Measurements from ENCODE around the gene IL2RA.
A peak's percentile ranks its signal among the peaks of the same experiment; 100 is the strongest.

IL2RA gene

DNA sequence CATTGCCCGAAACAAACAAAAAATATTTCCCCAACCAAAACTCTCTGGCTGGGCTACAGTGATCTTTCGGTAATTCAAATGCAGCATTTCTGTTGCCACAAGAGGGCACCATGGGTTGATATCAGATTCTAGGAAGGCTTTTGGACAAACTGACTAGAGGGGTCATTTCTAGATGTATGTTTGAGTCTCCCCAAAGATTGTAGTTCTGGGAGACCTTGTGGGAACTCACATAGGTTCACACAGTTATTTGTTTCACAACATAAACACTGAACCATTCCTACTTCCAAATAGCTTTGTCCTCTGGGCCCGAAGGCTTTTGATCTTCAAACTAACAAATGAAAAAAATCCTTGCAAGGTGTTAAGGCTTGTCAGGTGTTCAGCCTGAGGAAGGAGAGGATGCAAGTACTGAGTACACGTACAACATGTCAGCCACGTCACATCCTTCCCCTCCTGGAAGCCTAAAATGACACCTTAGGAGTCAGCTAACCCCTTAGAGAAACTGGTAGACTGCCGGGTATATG is 47.9 kb downstream of the IL2RA start:
- no peaks in the 10 kb centered on the region for H3K36me3 Mint-ChIP-seq (ENCODE audit: low read depth)
- H3K4me3 Mint-ChIP-seq: no peak overlapping the region
- TF ChIP-seq, protein P1, sequence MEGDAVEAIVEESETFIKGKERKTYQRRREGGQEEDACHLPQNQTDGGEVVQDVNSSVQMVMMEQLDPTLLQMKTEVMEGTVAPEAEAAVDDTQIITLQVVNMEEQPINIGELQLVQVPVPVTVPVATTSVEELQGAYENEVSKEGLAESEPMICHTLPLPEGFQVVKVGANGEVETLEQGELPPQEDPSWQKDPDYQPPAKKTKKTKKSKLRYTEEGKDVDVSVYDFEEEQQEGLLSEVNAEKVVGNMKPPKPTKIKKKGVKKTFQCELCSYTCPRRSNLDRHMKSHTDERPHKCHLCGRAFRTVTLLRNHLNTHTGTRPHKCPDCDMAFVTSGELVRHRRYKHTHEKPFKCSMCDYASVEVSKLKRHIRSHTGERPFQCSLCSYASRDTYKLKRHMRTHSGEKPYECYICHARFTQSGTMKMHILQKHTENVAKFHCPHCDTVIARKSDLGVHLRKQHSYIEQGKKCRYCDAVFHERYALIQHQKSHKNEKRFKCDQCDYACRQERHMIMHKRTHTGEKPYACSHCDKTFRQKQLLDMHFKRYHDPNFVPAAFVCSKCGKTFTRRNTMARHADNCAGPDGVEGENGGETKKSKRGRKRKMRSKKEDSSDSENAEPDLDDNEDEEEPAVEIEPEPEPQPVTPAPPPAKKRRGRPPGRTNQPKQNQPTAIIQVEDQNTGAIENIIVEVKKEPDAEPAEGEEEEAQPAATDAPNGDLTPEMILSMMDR (IDR thresholded peaks at IDR 0.05; ENCODE audit: unreplicated experiment in 3 of 3): peak; percentile 57 to 59 (median 58)
- H3K27me3 Mint-ChIP-seq (ENCODE audit: low read depth): no peaks in the 10 kb centered on the region
- H3K27ac Mint-ChIP-seq: no peak overlapping the region
- no peaks in the 10 kb centered on the region for H3K4me1 Mint-ChIP-seq
- peaks cover under 1% of the 10 kb centered on the region for H3K9me3 Mint-ChIP-seq

DNA sequence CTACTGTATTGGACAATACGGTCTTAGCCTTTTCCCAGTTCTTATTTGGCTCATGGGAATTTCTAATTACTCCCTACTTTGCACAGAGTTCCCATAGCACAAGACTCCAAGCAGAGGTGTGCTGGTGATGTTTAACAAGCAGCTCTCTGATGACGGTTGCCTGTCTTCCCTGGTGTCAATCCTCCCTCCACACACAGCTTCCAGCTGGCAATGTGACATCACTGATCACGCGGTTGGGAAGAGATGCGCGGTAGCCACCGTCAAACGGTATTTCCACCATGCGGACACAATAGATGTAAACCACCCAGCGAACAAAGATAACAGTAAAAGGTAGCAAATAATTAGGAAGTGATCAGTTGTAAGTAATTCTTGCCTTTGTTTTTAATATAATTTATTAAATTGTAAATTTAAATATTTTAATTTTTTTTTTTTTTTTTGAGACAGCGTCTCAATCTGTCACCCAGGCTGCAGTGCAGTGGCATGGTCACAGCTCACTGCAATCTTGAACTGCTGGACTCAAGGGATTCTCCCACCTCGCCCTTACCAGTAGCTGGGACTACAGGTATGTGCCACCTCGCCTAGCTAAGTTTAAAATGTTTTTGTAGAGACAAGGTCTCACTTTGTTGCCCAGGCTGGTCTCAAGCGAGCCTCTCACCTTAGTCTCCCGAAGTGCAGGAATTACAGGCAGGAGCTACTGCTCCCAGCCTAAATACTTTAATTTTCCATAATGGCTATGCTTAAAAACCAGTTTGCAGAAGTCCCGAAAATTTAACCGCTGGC is 48.6 kb downstream of the IL2RA start:
- H3K4me1 Mint-ChIP-seq: no peaks in the 10 kb centered on the region
- peaks cover 3% of the 10 kb centered on the region for H3K9me3 Mint-ChIP-seq
- no peaks in the 10 kb centered on the region for H3K27me3 Mint-ChIP-seq (ENCODE audit: low read depth)
- H3K4me3 Mint-ChIP-seq: no peak overlapping the region
- no peaks in the 10 kb centered on the region for H3K36me3 Mint-ChIP-seq (ENCODE audit: low read depth)
- TF ChIP-seq, protein P1 (IDR thresholded peaks at IDR 0.05; ENCODE audit: unreplicated experiment in 3 of 3): no peak
- no peak overlapping the region for H3K27ac Mint-ChIP-seq

DNA sequence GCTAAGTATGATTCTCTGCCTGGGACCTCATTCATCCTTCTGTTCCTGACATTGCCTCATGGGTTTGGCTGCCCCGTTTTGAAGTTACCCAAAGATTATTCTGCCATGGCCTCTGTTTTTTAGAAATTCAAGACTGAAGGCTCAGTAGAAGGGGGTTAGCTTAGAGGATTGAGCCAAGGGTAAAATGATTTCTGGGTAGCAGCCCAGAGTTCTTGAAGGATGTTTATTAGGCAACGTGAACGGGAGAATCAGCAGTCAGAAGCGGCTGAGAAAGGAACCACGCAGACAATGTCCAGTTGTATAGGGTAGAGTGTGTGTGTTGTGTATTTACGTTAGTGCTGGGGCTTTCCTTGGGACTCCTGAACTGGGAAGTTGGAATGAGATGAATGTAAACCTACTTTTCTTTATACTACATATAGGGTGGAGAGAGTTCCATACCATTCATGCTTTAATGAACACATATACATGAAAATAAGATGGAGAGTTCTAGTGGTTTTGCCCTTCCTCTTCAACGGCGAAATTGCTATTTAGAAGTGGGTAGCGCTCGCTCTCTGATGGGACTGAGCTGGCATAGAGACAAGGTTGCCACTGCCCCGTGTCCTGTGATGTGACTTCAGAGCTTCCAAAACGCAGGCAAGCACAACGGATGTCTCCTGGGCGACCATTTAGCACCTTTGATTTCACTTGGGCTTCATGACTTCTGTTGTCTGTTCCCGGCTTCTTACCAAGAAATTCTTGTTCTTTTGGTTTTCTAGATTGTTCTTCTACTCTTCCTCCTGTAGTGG is 49.9 kb downstream of the IL2RA start:
- Mint-ChIP-seq H3K9me3 (peaks cover 7% of the 10 kb centered on the region), H3K36me3 (ENCODE audit: low read depth) (no peaks in the 10 kb centered on the region), H3K27ac (no peak overlapping the region), H3K4me3 (no peak overlapping the region), H3K27me3 (ENCODE audit: low read depth) (peaks cover 10% of the 10 kb centered on the region), H3K4me1 (no peaks in the 10 kb centered on the region)
- TF ChIP-seq, protein P1 (IDR thresholded peaks at IDR 0.05; ENCODE audit: unreplicated experiment in 3 of 3): no peak

DNA sequence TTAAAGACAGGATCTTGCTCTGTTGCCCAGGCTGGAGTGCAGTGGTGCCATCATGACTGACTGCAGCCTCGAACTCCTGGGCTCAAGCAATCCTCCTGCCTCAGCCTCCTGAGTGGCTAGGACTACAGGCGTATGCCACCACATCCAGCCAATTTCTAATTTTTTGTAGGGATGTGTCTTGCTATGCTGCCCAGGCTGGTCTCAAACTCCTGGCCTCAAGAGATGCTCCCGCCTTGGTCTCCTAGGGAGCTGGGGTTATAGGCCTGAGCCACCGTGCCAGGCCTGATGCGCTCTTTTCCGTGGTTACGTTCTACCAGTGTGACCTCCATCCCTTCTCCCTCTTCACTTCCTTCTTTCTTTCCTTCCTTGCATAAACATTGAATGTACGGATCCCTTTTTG is 50.6 kb downstream of the IL2RA start:
- TF ChIP-seq, protein P1 (IDR thresholded peaks at IDR 0.05; ENCODE audit: unreplicated experiment in 3 of 3): no peak
- H3K9me3 Mint-ChIP-seq: peaks cover 11% of the 10 kb centered on the region
- no peaks in the 10 kb centered on the region for H3K36me3 Mint-ChIP-seq (ENCODE audit: low read depth)
- H3K27ac Mint-ChIP-seq: no peak overlapping the region
- H3K4me1 Mint-ChIP-seq: no peaks in the 10 kb centered on the region
- no peak overlapping the region for H3K4me3 Mint-ChIP-seq
- H3K27me3 Mint-ChIP-seq (ENCODE audit: low read depth): peaks cover 11% of the 10 kb centered on the region

DNA sequence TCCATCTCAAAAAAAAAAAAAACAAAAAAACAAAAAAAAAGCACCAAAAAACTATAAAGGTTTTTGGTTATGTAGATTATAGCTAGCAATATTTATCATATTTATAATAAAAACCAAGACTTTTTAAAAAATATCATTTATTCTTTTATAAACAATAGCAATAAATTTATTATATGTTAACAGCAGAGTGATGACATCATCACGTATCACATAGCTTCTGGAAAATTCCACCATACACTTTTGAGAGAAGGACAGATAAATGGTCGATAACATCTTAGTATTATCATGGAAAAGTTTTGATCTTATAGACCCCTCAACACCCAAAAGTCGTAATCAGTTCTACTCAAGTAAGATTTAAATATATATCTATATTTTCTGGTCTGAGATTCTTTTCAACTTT is 51.6 kb downstream of the IL2RA start:
- no peaks in the 10 kb centered on the region for H3K4me1 Mint-ChIP-seq
- H3K27me3 Mint-ChIP-seq (ENCODE audit: low read depth): peaks cover 11% of the 10 kb centered on the region
- H3K36me3 Mint-ChIP-seq (ENCODE audit: low read depth): no peaks in the 10 kb centered on the region
- TF ChIP-seq, protein P1 (IDR thresholded peaks at IDR 0.05; ENCODE audit: unreplicated experiment in 3 of 3): no peak
- H3K4me3 Mint-ChIP-seq: no peak overlapping the region
- peaks cover 11% of the 10 kb centered on the region for H3K9me3 Mint-ChIP-seq
- H3K27ac Mint-ChIP-seq: no peak overlapping the region
